Osteocyte (in vitro differentiated cells): Measurements from ENCODE around the gene HVCN1. TPM values are rescaled to one million over a fixed set of nuclear protein-coding genes. Genes with fewer than 3 reads are reported as not detected.

Source experiments
- DNase-seq: peaks from one replicate; pipeline ENCODE4 v3.0.0; 2021; ENCODE audit warnings: mixed read lengths; ENCODE audit not compliant: unreplicated experiment; ENCODE audit errors: extremely low spot score
- H3K27ac Mint-ChIP-seq: one replicate; pipeline ENCODE4 v1.8.0; 2021; ENCODE audit warnings: mild to moderate bottlenecking, mixed read lengths; ENCODE audit not compliant: unreplicated experiment
- H3K27me3 Mint-ChIP-seq: one replicate; pipeline ENCODE4 v1.8.0; 2021; ENCODE audit warnings: mixed read lengths; ENCODE audit not compliant: unreplicated experiment
- H3K36me3 Mint-ChIP-seq: one replicate; pipeline ENCODE4 v1.8.0; 2021; ENCODE audit warnings: mixed read lengths; ENCODE audit not compliant: unreplicated experiment
- H3K4me1 Mint-ChIP-seq: one replicate; pipeline ENCODE4 v1.8.0; 2021; ENCODE audit warnings: mixed read lengths; ENCODE audit not compliant: unreplicated experiment
- H3K4me3 Mint-ChIP-seq: one replicate; pipeline ENCODE4 v1.8.0; 2021; ENCODE audit warnings: mild to moderate bottlenecking, moderate library complexity, mixed read lengths; ENCODE audit not compliant: unreplicated experiment
- H3K9me3 Mint-ChIP-seq: one replicate; pipeline ENCODE4 v1.8.0; 2021; ENCODE audit warnings: mixed read lengths; ENCODE audit not compliant: unreplicated experiment
- CTCF ChIP-seq: fragments of 200-600 bp; sonication (generic); IDR thresholded peaks from 2 replicates; pipeline ENCODE4 v1.5.0; 2021; ENCODE audit warnings: antibody characterized with exemption, mild to moderate bottlenecking, moderate library complexity
- total RNA-seq: library from RNA; stranded (reverse); gene quantifications from 2 replicates; pipeline ENCODE4 v1.2.1, GENCODE V29; 2021

Gene HVCN1
- total RNA-seq, 1 donor from 2014 or later: 0.94 TPM

GRCh38 chr12:110732572-110732971 lies 43.7 kb upstream of the HVCN1 start:
- H3K4me3 Mint-ChIP-seq: no peak overlapping the region
- DNase-seq: no peak
- TF ChIP-seq CTCF: no peak
- H3K9me3 Mint-ChIP-seq: no peaks in the 10 kb centered on the region
- H3K4me1 Mint-ChIP-seq: peaks cover 29% of the 10 kb centered on the region
- no peaks in the 10 kb centered on the region for H3K27me3 Mint-ChIP-seq
- peaks cover 39% of the 10 kb centered on the region for H3K36me3 Mint-ChIP-seq
- no peak overlapping the region for H3K27ac Mint-ChIP-seq

- peaks cover 23% of the 10 kb centered on the region for H3K4me1 Mint-ChIP-seq
- H3K36me3 Mint-ChIP-seq: peaks cover 44% of the 10 kb centered on the region
- TF ChIP-seq CTCF: no peak
- no peak for DNase-seq
- H3K9me3 Mint-ChIP-seq: no peaks in the 10 kb centered on the region
- no peak overlapping the region for H3K27ac Mint-ChIP-seq
- no peaks in the 10 kb centered on the region for H3K27me3 Mint-ChIP-seq
- H3K4me3 Mint-ChIP-seq: no peak overlapping the region
These were observed 42.6 kb upstream of the HVCN1 start for GRCh38 chr12:110731479-110731878.

DNA sequence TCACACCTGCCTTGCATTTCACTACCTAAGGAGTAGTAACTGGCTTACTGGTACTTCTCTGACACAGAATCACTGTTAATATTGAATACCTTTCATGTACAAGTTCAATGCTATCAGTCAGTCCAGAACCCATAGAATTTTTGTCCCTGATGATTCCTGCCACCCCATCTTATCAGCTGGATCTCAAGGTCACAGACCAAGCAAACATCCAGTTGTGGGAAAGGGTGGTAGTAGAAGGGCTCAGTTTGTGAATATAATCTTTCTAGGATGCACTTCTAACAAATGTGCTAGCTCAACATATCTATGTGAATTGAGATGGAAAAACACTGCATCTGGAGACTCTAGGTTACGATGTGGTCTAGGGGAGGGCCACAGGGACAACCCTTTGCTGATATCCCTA lies 39.7 kb upstream of the HVCN1 start:
- no peak for TF ChIP-seq CTCF
- Mint-ChIP-seq H3K27ac (no peak overlapping the region), H3K4me3 (no peak overlapping the region), H3K27me3 (no peaks in the 10 kb centered on the region), H3K9me3 (no peaks in the 10 kb centered on the region), H3K4me1 (peaks cover 16% of the 10 kb centered on the region), H3K36me3 (peaks cover 47% of the 10 kb centered on the region)
- no peak for DNase-seq

GRCh38 chr12:110726708-110727369 lies 37.9 kb upstream of the HVCN1 start:
- DNase-seq: no peak
- H3K4me3 Mint-ChIP-seq: no peak overlapping the region
- no peak for TF ChIP-seq CTCF
- H3K36me3 Mint-ChIP-seq: peaks cover 53% of the 10 kb centered on the region
- peaks cover 1% of the 10 kb centered on the region for H3K4me1 Mint-ChIP-seq
- no peaks in the 10 kb centered on the region for H3K27me3 Mint-ChIP-seq
- H3K27ac Mint-ChIP-seq: no peak overlapping the region
- no peaks in the 10 kb centered on the region for H3K9me3 Mint-ChIP-seq

GRCh38 chr12:110726028-110726427 lies 37.1 kb upstream of the HVCN1 start:
- H3K36me3 Mint-ChIP-seq: peaks cover 56% of the 10 kb centered on the region
- no peak for DNase-seq
- no peaks in the 10 kb centered on the region for H3K27me3 Mint-ChIP-seq
- H3K27ac Mint-ChIP-seq: no peak overlapping the region
- TF ChIP-seq CTCF: no peak
- H3K4me3 Mint-ChIP-seq: no peak overlapping the region
- H3K4me1 Mint-ChIP-seq: no peaks in the 10 kb centered on the region
- H3K9me3 Mint-ChIP-seq: no peaks in the 10 kb centered on the region
